GM12874 (cell line): ENCODE measurements around the gene KCTD6.

ENCODE experiments used
- TF ChIP-seq, protein P1 (sequence below): IDR thresholded peaks from 2 replicates; pipeline ENCODE4 v1.5.1; 2011; ENCODE audit warnings: low read depth, mild to moderate bottlenecking, control low read depth, low read length, moderate library complexity; ENCODE audit not compliant: insufficient read depth

Gene KCTD6

GRCh38 chr3:58551636-58552180 lies 59.8 kb downstream of the KCTD6 start:
- TF ChIP-seq, protein P1, sequence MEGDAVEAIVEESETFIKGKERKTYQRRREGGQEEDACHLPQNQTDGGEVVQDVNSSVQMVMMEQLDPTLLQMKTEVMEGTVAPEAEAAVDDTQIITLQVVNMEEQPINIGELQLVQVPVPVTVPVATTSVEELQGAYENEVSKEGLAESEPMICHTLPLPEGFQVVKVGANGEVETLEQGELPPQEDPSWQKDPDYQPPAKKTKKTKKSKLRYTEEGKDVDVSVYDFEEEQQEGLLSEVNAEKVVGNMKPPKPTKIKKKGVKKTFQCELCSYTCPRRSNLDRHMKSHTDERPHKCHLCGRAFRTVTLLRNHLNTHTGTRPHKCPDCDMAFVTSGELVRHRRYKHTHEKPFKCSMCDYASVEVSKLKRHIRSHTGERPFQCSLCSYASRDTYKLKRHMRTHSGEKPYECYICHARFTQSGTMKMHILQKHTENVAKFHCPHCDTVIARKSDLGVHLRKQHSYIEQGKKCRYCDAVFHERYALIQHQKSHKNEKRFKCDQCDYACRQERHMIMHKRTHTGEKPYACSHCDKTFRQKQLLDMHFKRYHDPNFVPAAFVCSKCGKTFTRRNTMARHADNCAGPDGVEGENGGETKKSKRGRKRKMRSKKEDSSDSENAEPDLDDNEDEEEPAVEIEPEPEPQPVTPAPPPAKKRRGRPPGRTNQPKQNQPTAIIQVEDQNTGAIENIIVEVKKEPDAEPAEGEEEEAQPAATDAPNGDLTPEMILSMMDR, result no peak
